Caki2 (cell line): ENCODE data around the gene GABBR2. TPM values are rescaled to one million over a fixed set of nuclear protein-coding genes. Genes with fewer than 3 reads are reported as not detected.

Experiments used
- DNase-seq: peaks from one replicate; pipeline ENCODE4 v3.0.0-alpha.2; 2015; ENCODE audit warnings: low read depth
- in situ Hi-C: cut with HindIII; loops from 2 replicates; pipeline ENCODE4 v1.10.0; 2016; ENCODE audit warnings: low sequenced_read_pairs, low pct_unique_long_range_greater_than_20kb, mixed read lengths
- total RNA-seq: library from RNA; depleted of rRNA; stranded (reverse); fragments of >200 nt; shearing (Covaris generic); gene quantifications from 2 replicates; pipeline ENCODE4 v1.2.3, GENCODE V29; 2014; ENCODE audit warnings: low replicate concordance

Gene GABBR2
- total RNA-seq, 1 experiment from 2014 or later, result 0.61 TPM

GRCh38 chr9:98584059-98584458 lies 124.7 kb downstream of the GABBR2 start:
- in situ Hi-C loops, result no loop called here
- no peak for DNase-seq

GRCh38 chr9:98583417-98583816 lies 125.3 kb downstream of the GABBR2 start:
- DNase-seq, result no peak

DNA sequence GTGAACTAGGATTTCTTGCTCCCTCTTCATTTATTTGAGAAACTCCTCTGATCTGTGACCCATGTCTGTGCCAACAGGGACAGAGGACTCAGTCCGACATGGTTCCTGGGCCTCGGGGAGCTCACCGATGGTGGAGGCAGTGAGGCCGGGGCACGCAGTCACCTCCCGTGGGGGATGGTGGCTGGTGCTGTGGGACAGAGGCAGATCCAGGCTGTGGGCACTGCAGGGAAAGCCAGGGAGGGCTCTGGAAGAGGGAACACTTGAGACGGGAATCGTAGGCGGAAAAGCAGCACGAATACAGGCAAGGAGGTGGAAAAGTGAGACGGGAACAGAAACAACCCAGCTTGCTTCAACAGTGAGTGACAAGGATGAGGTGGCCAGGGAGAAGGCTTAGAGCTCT lies 127.8 kb downstream of the GABBR2 start:
- no peak for DNase-seq
- in situ Hi-C loops, result no loop called here

More at GRCh38 chr9:98583417-98583816, 125.3 kb downstream of the GABBR2 start:
- in situ Hi-C loops, result no loop called here

GRCh38 chr9:98579700-98580099 lies 129.0 kb downstream of the GABBR2 start:
- DNase-seq, result no peak
- in situ Hi-C loops, result no loop called here

DNA sequence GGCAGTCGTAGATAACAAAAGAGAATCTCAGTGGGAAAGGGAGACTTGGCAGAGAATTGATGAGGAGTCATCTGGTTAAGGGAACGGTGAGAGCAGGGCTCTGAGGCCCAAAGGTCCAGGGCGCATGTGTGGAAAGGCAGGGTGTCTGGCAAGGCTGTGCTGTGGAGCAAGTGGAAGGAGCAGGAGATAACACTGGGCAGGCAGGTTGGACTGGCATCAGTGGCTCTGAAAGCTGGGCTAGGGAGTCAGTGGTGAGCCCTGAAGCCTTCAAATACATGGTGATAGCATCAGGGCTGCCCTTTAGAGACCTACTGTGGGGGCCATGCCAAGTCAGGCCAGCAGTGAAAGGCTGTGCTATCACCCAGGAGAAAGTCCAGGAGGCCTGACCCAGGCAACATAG lies 131.3 kb downstream of the GABBR2 start:
- in situ Hi-C loops, result no loop called here
- DNase-seq, result no peak

GRCh38 chr9:98576859-98577258 lies 131.9 kb downstream of the GABBR2 start:
- no peak for DNase-seq
- in situ Hi-C loops, result no loop called here

DNA sequence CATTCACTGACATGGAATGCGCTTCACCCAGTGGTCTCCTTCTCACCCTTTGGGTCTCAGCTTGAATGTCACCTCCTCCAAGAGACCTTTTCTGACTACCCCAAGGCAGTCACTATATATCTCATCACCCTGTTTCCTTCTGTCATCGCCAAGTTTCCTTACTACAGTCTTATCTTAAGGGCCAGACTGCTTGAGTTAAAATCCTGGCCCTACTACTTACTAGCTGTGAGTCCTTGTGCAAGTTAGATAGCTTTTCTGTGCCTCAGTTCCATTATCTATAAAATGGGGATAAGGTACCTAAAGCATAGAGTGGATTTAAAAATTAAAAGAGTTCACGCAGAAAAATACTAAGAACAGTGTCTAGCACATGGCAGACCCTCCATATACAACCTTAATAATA lies 132.4 kb downstream of the GABBR2 start:
- DNase-seq, result no peak
- in situ Hi-C loops, result no loop called here

- in situ Hi-C loops, result no loop called here
- peak; percentile 32 for DNase-seq
These were observed 133.1 kb downstream of the GABBR2 start for GRCh38 chr9:98575379-98576346.

DNA sequence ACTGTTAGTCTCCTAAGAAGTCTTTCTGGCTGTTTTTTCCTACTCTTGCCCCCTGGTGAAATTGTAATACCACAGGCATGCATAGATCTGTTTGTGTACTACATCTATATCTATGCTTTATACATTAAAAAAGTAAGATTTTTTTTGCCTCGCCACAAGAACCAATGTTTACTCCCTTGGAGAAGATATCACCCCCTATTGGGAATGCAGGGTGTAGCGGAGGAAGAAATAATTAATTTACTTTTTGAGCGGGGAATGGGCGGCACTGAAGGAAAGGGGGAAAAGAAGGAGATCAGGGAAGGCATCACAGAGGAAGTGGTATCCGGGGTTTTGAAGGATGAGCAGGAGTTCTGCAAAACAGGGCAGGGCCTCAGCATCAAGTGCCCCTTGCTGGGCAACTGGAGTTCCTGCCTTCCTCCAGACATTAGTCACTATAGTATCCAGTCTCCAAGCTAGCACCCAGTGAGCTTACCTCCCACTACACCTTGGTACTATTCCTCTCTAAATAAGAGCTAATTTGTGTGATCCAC lies 134.9 kb downstream of the GABBR2 start:
- no peak for DNase-seq
- in situ Hi-C loops, result no loop called here

- in situ Hi-C loops, result no loop called here
- DNase-seq, result no peak
These were observed 135.9 kb downstream of the GABBR2 start for GRCh38 chr9:98572796-98573195.

DNA sequence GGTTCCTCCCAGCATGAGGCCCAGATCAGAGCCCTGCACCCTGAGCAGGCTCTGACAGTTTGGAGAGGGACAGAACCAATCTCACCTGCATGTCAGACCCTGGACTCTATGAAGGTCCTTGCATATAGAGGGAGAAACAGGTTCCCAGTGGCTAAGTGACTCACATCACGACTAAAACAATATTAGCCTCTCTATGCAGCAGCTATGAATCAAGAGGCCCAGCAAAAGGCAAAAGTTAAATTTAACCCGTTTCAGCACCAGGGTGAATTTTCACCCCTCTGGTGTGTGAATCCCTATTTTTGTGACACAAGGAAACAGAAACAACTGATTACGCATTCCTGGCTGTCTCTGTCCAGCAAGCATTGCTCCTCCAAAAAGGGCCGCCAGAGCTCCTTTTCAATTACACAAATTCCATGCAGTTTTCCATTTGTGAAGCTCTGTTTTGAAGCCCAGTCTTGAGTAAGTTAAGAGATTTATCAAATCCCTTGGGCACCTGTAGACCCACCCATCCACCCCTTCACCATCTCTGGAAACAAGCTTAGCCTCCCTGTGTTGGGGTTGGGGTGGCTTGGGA lies 136.6 kb downstream of the GABBR2 start:
- no peak for DNase-seq
- in situ Hi-C loops, result no loop called here

- in situ Hi-C loops, result no loop called here
These were observed 137.1 kb downstream of the GABBR2 start for GRCh38 chr9:98571643-98572042.

GRCh38 chr9:98570663-98571440 lies 137.9 kb downstream of the GABBR2 start:
- DNase-seq, result no peak
- in situ Hi-C loops, result no loop called here

More at GRCh38 chr9:98571643-98572042, 137.1 kb downstream of the GABBR2 start:
- DNase-seq, result no peak

- in situ Hi-C loops, result no loop called here
- no peak for DNase-seq
These were observed 138.7 kb downstream of the GABBR2 start for GRCh38 chr9:98570055-98570454.

GRCh38 chr9:98569491-98569890 lies 139.2 kb downstream of the GABBR2 start:
- in situ Hi-C loops, result no loop called here
- no peak for DNase-seq

DNA sequence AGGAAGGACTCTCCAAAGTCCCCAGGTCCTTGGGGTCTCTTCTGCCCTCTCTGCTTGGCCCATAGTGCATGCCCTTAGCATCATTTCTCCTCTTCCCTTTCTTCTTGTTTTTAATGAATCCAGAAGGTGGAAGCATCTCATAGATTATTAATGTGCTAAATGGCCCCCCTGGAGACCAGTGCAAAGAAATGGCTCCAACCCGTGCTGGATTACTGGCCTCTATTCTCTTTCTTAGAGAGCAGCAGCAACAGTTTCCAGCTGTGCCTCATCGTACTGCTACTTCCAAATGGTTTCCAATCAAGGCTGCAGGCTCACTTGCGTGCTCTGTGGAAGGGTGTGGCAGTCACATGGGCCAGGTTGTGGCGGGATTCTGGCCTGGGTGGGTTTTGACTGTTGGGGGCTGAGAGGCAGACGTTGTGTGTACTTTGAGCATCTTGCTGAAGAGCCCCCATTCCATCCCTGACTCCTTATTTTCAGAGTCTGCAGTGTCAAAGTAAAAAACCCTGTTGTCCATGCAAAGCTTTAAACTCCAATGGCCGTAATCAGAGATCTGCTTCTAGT lies 139.7 kb downstream of the GABBR2 start:
- no peak for DNase-seq
- in situ Hi-C loops, result no loop called here

GRCh38 chr9:98568234-98568908 lies 140.4 kb downstream of the GABBR2 start:
- no peak for DNase-seq
- in situ Hi-C loops, result no loop called here
